HG03457 (cell line): Measurements from ENCODE around the gene DGKE.
A peak's percentile ranks its signal among the peaks of the same experiment; 100 is the strongest.

Source experiments
- ATAC-seq: cut with Tn5 transposase; IDR thresholded peaks from one replicate; pipeline ENCODE4 v1.9.1; 2021; ENCODE audit warnings: moderate number of reproducible peaks; ENCODE audit not compliant: unreplicated experiment

DGKE gene

DNA sequence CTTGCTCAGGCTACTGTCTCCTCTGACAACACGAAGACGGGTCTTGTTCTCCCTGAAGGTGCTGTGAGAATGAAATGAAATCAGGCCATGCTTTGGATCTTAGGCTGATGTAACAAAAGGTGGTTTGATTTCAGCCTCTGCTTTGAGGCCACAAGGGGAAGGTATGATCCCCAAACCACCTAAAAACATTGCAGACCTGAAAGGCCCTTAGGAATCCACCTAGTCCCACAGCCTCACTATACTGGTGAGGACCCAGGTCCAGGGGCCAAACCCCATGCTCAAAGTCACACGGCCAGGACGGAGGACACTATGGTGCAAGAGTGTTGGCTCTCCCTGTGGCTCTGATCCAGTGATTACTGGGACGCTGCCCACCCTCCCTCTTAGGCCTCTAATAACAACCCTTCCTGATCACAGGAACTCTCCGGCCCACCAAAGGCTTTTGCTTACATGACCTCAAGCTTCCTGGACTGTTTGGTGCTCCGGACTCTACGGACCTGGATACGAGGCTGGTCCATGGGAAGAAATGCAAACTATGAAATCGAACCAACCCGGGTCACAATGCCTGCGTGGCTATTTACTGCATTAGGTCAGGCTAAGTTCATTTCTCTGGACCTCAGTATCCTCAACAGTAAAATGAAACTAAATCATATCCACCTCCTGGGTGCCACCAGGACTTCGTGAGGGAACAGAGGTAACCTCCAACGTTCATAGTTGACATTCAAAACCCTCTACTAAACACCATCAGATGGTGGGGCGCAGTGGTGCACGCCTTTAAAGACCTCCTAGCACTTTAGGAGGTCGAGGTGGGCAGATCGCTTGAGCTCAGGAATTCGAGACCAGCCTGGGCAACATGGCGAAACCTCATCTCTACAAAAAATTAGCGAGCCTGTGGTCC lies 78.4 kb downstream of the DGKE start:
- no peak for ATAC-seq

- ATAC-seq = no peak
Observed at GRCh38 chr17:56913000-56913311, 79.0 kb downstream of the DGKE start.

GRCh38 chr17:56913353-56913866 lies 79.5 kb downstream of the DGKE start:
- ATAC-seq = peak; percentile 19

- ATAC-seq = peak; percentile 51
Observed at GRCh38 chr17:56913867-56914580, 80.1 kb downstream of the DGKE start, which contains the start of gene TRIM25. Gene TRIM25 (minus strand): TSS chr17:56914049. CDS start chr17:56913988, 61 bp downstream.

DNA sequence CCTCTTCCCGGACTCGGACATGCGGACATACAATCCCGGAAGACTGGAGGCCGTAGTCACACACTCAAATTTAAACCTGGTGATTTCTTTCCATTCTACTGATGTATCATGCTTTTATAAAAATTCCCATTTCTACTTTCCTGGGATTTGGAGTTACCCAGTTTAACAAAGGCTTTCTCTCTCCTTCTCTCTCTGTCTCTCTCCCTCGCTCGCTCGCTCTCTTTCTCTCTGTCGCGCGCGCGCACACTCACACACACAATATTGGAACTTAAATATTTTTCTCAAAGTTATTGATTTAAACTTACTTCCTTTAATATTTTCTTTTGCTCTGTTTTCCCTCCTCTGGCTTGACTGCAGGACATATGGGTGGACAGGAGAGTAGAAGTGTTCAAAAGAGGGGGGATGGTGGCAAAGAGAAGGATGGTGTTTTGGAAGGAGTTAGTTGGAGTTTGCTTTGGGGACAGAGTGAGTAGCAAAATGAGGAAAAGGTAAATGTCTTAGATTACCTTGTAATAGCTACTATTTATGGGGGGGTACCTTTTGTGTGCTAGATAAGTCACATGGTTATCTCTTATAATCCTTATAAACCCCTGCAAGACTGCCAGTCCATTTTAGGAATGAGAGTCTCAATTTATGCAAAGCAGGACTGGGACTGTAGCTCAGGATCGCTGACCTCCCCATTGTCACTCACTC lies 80.8 kb downstream of the DGKE start:
- no peak for ATAC-seq

DNA sequence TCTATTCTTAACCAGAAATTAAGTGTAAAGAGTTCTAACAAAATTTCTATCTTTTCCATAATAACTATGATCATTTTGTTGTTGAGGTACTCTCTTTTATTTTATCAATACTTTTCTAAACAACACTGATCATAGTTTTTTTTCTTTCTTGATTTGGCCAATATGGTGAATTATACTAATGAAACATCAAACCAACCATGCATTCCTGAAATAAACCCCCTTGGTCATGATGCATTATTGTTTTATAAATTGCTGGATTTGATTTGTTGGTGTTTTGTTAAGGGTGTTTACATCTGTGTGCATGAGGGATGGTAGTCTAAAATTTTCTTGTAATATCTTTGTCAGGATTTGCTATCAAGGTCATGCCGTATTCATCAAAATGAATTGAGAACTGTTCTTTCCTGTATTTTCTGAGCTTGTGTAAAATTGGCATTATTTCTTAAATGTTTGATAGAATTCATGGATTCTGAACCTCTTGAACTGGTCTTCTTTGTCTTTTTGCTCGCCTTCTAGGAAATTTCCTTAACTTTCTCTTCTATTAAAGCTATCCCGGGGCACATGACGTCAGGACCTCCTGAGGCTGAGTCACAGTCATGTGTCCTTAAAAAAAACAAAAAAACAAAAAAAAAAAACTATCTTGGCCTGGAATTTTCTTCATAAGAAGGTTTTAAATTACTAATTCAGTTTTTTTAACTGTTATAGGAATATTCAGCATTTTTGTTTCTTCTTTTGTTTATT lies 83.8 kb downstream of the DGKE start:
- no peak for ATAC-seq

GRCh38 chr17:56918916-56919315 lies 85.0 kb downstream of the DGKE start:
- no peak for ATAC-seq
